GM23338 (cell line): ENCODE measurements around the gene ATF2. TPM values are rescaled to one million over a fixed set of nuclear protein-coding genes. Genes with fewer than 3 reads are reported as not detected.
A peak's percentile ranks its signal among the peaks of the same experiment; 100 is the strongest.

Experiments
- ATAC-seq: fragments of 200-7000 bp; cut with Tn5 transposase; 3 replicates; pipeline ENCODE4 v1.9.1; 2020
- DNase-seq: peaks from one replicate; pipeline ENCODE4 v3.0.0-alpha.2; 2015; ENCODE audit warnings: low spot score
- H2AFZ ChIP-seq: fragments of 200-600 bp; sonication (generic); 2 replicates; pipeline ENCODE4 v1.8.0; 2016; ENCODE audit warnings: antibody characterized with exemption, mild to moderate bottlenecking, moderate library complexity
- H3F3A ChIP-seq: fragments of 200-600 bp; sonication (generic); replicated peaks from 2 replicates; pipeline ENCODE4 v1.8.0; 2017; ENCODE audit warnings: antibody characterized with exemption, mixed run types, low read depth
- H3K27ac ChIP-seq: fragments of 200-600 bp; sonication (generic); 2 replicates; pipeline ENCODE4 v1.6.1; 2016; ENCODE audit warnings: low read depth
- H3K27me3 ChIP-seq: fragments of 200-600 bp; sonication (generic); 2 replicates; pipeline ENCODE4 v1.8.0; 2016; ENCODE audit warnings: mild to moderate bottlenecking, mixed run types, moderate library complexity; ENCODE audit not compliant: insufficient read depth
- H3K36me3 ChIP-seq: fragments of 200-600 bp; sonication (generic); 2 replicates; pipeline ENCODE4 v1.8.0; 2016; ENCODE audit warnings: mild to moderate bottlenecking; ENCODE audit not compliant: insufficient read depth
- H3K4me1 ChIP-seq: fragments of 200-600 bp; sonication (generic); 2 replicates; pipeline ENCODE4 v1.8.0; 2016; ENCODE audit warnings: mild to moderate bottlenecking, moderate library complexity; ENCODE audit not compliant: insufficient read depth
- H3K4me2 ChIP-seq: fragments of 200-600 bp; sonication (generic); 2 replicates; pipeline ENCODE4 v1.7.1; 2017; ENCODE audit warnings: mixed run types
- H3K4me3 ChIP-seq: fragments of 200-600 bp; sonication (generic); 2 replicates; pipeline ENCODE4 v1.6.1; 2016; ENCODE audit warnings: mixed run types
- H3K79me2 ChIP-seq: fragments of 200-600 bp; sonication (generic); replicated peaks from 2 replicates; pipeline ENCODE4 v1.8.0; 2017; ENCODE audit warnings: mild to moderate bottlenecking; ENCODE audit not compliant: insufficient read depth
- H3K9me2 ChIP-seq: fragments of 200-600 bp; sonication (generic); 2 replicates; pipeline ENCODE4 v1.8.0; 2017; ENCODE audit not compliant: insufficient read depth
- H4K20me1 ChIP-seq: fragments of 200-600 bp; sonication (generic); replicated peaks from 2 replicates; pipeline ENCODE4 v1.8.0; 2017; ENCODE audit warnings: mild to moderate bottlenecking; ENCODE audit not compliant: insufficient read depth
- H3K27ac Mint-ChIP-seq: 2 replicates; pipeline ENCODE4 v1.8.0; 2020; ENCODE audit warnings: inconsistent platforms, mild to moderate bottlenecking, moderate library complexity, mixed read lengths
- H3K27me3 Mint-ChIP-seq: 3 replicates; pipeline ENCODE4 v1.8.0; 2022; ENCODE audit warnings: low read depth, mild to moderate bottlenecking, moderate library complexity, mixed read lengths, inconsistent platforms; ENCODE audit not compliant: insufficient read depth, poor library complexity
- H3K36me3 Mint-ChIP-seq: 3 replicates; pipeline ENCODE4 v1.8.0; 2021; ENCODE audit warnings: low read depth, mild to moderate bottlenecking, inconsistent platforms, moderate library complexity, mixed read lengths
- H3K4me1 Mint-ChIP-seq: 3 replicates; pipeline ENCODE4 v1.8.0; 2020; ENCODE audit warnings: mild to moderate bottlenecking, inconsistent platforms, mixed read lengths
- H3K4me3 Mint-ChIP-seq: 3 replicates; pipeline ENCODE4 v1.8.0; 2021; ENCODE audit warnings: moderate library complexity, mild to moderate bottlenecking, inconsistent platforms, mixed read lengths
- H3K9me3 Mint-ChIP-seq: 3 replicates; pipeline ENCODE4 v1.8.0; 2020; ENCODE audit warnings: moderate library complexity, mild to moderate bottlenecking, inconsistent platforms, mixed read lengths
- CREB1 ChIP-seq: fragments of 250-450 bp; sonication (Bioruptor Pico); IDR thresholded peaks from 2 replicates; pipeline ENCODE4 v1.5.0; 2020; ENCODE audit warnings: low read depth, mild to moderate bottlenecking, moderate library complexity
- EZH2 ChIP-seq: fragments of 200-600 bp; sonication (generic); IDR thresholded peaks from one replicate; pipeline ENCODE4 v1.8.0; 2017; ENCODE audit warnings: antibody characterized with exemption, mild to moderate bottlenecking, low read depth; ENCODE audit not compliant: unreplicated experiment
- ZNF114 ChIP-seq: fragments of 250-450 bp; sonication (Bioruptor Pico); IDR thresholded peaks from 2 replicates; pipeline ENCODE4 v1.5.0; 2020; ENCODE audit warnings: mild to moderate bottlenecking, moderate library complexity
- polyA plus RNA-seq: library from polyadenylated mRNA; unstranded; fragments of >200 nt; fragmentation: Nextera tagmentation; extraction: Ambion mirVana; gene quantifications from 2 replicates; pipeline ENCODE4 v1.2.1, GENCODE V29; 2016
- total RNA-seq: library from RNA; depleted of rRNA; stranded (reverse); fragments of >200 nt; shearing (Covaris generic); gene quantifications from 2 replicates; pipeline ENCODE4 v1.2.3, GENCODE V29; 2014
- TF ChIP-seq, protein P1 (sequence below): fragments of 250-450 bp; sonication (Bioruptor Pico); IDR thresholded peaks from 2 replicates; pipeline ENCODE4 v1.5.0; 2020; ENCODE audit warnings: mild to moderate bottlenecking, moderate library complexity
- TF ChIP-seq, protein P2 (sequence below): IDR thresholded peaks from one replicate; pipeline ENCODE4 v1.6.1; 2018; ENCODE audit warnings: antibody characterized with exemption; ENCODE audit not compliant: unreplicated experiment

Gene ATF2
- total and polyA plus RNA-seq, 2 experiments from 2014 or later = 23.6 to 56.2 TPM

DNA sequence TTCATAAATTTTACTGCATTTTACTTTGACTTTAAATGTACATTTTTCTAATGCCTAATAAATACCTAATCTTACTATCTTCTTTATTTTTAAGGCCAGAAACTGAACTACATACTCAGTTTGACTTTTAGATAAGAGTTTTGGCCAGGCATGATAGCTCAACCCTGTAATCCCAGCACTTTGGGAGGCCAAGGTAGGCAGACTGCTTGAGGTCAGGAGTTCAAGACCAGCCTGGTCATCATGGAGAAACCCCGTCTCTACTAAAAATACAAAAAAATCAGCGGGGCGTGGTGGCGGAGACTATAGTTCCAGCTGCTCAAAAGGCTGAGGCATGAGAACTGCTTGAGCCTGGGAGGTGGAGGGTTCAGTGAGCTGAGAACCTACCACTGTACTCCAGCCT is 9.1 kb downstream of the ATF2 start (continued):
- TF ChIP-seq, protein P1, sequence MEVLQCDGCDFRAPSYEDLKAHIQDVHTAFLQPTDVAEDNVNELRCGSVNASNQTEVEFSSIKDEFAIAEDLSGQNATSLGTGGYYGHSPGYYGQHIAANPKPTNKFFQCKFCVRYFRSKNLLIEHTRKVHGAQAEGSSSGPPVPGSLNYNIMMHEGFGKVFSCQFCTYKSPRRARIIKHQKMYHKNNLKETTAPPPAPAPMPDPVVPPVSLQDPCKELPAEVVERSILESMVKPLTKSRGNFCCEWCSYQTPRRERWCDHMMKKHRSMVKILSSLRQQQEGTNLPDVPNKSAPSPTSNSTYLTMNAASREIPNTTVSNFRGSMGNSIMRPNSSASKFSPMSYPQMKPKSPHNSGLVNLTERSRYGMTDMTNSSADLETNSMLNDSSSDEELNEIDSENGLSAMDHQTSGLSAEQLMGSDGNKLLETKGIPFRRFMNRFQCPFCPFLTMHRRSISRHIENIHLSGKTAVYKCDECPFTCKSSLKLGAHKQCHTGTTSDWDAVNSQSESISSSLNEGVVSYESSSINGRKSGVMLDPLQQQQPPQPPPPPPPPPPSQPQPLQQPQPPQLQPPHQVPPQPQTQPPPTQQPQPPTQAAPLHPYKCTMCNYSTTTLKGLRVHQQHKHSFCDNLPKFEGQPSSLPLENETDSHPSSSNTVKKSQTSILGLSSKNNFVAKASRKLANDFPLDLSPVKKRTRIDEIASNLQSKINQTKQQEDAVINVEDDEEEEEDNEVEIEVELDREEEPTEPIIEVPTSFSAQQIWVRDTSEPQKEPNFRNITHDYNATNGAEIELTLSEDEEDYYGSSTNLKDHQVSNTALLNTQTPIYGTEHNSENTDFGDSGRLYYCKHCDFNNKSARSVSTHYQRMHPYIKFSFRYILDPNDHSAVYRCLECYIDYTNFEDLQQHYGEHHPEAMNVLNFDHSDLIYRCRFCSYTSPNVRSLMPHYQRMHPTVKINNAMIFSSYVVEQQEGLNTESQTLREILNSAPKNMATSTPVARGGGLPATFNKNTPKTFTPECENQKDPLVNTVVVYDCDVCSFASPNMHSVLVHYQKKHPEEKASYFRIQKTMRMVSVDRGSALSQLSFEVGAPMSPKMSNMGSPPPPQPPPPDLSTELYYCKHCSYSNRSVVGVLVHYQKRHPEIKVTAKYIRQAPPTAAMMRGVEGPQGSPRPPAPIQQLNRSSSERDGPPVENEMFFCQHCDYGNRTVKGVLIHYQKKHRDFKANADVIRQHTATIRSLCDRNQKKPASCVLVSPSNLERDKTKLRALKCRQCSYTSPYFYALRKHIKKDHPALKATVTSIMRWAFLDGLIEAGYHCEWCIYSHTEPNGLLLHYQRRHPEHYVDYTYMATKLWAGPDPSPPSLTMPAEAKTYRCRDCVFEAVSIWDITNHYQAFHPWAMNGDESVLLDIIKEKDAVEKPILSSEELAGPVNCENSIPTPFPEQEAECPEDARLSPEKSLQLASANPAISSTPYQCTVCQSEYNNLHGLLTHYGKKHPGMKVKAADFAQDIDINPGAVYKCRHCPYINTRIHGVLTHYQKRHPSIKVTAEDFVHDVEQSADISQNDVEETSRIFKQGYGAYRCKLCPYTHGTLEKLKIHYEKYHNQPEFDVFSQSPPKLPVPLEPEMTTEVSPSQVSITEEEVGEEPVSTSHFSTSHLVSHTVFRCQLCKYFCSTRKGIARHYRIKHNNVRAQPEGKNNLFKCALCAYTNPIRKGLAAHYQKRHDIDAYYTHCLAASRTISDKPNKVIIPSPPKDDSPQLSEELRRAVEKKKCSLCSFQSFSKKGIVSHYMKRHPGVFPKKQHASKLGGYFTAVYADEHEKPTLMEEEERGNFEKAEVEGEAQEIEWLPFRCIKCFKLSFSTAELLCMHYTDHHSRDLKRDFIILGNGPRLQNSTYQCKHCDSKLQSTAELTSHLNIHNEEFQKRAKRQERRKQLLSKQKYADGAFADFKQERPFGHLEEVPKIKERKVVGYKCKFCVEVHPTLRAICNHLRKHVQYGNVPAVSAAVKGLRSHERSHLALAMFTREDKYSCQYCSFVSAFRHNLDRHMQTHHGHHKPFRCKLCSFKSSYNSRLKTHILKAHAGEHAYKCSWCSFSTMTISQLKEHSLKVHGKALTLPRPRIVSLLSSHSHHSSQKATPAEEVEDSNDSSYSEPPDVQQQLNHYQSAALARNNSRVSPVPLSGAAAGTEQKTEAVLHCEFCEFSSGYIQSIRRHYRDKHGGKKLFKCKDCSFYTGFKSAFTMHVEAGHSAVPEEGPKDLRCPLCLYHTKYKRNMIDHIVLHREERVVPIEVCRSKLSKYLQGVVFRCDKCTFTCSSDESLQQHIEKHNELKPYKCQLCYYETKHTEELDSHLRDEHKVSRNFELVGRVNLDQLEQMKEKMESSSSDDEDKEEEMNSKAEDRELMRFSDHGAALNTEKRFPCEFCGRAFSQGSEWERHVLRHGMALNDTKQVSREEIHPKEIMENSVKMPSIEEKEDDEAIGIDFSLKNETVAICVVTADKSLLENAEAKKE (CRISPR knock-in tag) = no peak

DNA sequence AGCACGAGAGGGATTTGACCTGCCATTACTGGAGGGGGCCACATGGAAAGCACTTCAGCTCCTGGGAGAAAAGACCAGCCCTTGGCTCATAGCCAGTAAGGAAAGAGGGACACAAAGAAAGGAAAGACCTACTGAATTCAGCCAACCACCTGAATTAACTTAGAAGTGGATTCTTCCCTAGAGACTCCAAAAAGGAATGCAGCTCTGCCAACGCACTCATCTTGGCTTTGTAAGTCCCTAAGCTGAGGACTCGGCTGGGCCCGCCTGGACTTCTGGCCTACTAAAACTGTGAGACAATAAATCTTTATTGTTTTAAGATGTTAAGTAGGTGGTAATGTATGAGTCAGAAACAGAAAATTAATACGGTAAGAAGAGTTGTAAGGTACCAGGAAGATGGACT is 11.5 kb downstream of the ATF2 start:
- H3K27me3 Mint-ChIP-seq = peaks cover 3% of the 10 kb centered on the region
- no peaks in the 10 kb centered on the region; the same call in 2 of the 3 replicates for H3K36me3 Mint-ChIP-seq
- H3K79me2 ChIP-seq = peaks cover 100% of the 10 kb centered on the region
- no peaks in the 10 kb centered on the region for H3K27me3 ChIP-seq
- H4K20me1 ChIP-seq = peaks cover 50% of the 10 kb centered on the region
- H3F3A ChIP-seq = no peaks in the 10 kb centered on the region
- no peak overlapping the region for H2AFZ ChIP-seq
- H3K4me3 ChIP-seq = no peak overlapping the region
- no peak overlapping the region for H3K4me3 Mint-ChIP-seq
- H3K4me1 Mint-ChIP-seq = peaks cover 21% of the 10 kb centered on the region
- ATAC-seq = peak; percentile 62
- DNase-seq = peak; percentile 45
- H3K4me1 ChIP-seq = no peaks in the 10 kb centered on the region
- no peak overlapping the region for H3K4me2 ChIP-seq
- H3K9me2 ChIP-seq = no peaks in the 10 kb centered on the region
- H3K36me3 ChIP-seq = no peaks in the 10 kb centered on the region
- no peaks in the 10 kb centered on the region for H3K9me3 Mint-ChIP-seq
- TF ChIP-seq CREB1 (no peak), ZNF114 (CRISPR knock-in tag) (no peak), EZH2 (no peak)
- TF ChIP-seq, protein P2, sequence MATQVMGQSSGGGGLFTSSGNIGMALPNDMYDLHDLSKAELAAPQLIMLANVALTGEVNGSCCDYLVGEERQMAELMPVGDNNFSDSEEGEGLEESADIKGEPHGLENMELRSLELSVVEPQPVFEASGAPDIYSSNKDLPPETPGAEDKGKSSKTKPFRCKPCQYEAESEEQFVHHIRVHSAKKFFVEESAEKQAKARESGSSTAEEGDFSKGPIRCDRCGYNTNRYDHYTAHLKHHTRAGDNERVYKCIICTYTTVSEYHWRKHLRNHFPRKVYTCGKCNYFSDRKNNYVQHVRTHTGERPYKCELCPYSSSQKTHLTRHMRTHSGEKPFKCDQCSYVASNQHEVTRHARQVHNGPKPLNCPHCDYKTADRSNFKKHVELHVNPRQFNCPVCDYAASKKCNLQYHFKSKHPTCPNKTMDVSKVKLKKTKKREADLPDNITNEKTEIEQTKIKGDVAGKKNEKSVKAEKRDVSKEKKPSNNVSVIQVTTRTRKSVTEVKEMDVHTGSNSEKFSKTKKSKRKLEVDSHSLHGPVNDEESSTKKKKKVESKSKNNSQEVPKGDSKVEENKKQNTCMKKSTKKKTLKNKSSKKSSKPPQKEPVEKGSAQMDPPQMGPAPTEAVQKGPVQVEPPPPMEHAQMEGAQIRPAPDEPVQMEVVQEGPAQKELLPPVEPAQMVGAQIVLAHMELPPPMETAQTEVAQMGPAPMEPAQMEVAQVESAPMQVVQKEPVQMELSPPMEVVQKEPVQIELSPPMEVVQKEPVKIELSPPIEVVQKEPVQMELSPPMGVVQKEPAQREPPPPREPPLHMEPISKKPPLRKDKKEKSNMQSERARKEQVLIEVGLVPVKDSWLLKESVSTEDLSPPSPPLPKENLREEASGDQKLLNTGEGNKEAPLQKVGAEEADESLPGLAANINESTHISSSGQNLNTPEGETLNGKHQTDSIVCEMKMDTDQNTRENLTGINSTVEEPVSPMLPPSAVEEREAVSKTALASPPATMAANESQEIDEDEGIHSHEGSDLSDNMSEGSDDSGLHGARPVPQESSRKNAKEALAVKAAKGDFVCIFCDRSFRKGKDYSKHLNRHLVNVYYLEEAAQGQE = no peak
- no peak overlapping the region for H3K27ac Mint-ChIP-seq
- no peak overlapping the region for H3K27ac ChIP-seq
